ENCODE results near the gene MET. TPM values are rescaled to one million over a fixed set of nuclear protein-coding genes. Genes with fewer than 3 reads are reported as not detected.
"Not testable (repeated sequence)": the region's sequence is repeated elsewhere in the genome, so short reads cannot be mapped to it uniquely, and the experiment has no call there.

The MET gene
- total RNA-seq, 4 donors from 2014 or later: 15.9 to 36.8 (median 28.7) TPM

DNA sequence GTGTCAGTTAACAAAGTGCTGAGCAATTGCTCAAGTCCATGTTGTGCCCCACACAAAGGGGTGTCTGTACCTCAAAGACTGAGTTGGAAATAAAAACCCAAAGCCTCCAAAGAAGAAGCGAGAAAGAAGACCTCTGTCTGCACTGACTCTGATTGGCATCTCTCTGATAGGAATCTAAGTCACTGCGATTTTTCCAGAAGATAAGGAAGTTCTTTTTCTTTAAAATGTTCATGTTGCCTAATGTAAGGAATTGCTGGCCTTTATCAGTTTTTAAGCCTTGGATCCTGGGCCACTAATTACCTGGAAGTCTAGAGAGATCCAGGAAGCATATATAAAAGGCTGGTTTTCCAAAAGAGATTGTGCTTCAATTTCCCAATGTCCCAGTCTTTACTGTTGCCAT is 24.1 kb upstream of the MET start:
- intact Hi-C loops (cut with DNase I; ENCODE audit: low total_unique reads): no loop called here
- in situ Hi-C loops (cut with MboI; ENCODE audit: low sequenced_read_pairs in 4 of 4): loop anchor here in 1 of 4 donors (25.0 kb wide), 1 partner anchor 464 kb away; no protein-coding TSS in a partner anchor
- no peaks in the 10 kb centered on the region for H3K27me3 ChIP-seq
- ATAC-seq (no peak), DNase-seq (no peak)
- no peaks in the 10 kb centered on the region for H3K9me3 ChIP-seq
- H3K27ac ChIP-seq: peak overlapping the region in 3 of 4 donors; percentile 9 to 41 (median 34)
- H3K36me3 ChIP-seq: no peaks in the 10 kb centered on the region
- H3K4me1 ChIP-seq: peaks cover 27 to 35% of the 10 kb centered on the region in 2 donors
- TF ChIP-seq POLR2A (IDR thresholded peaks at IDR 0.05): no peak
- TF ChIP-seq, protein P1, sequence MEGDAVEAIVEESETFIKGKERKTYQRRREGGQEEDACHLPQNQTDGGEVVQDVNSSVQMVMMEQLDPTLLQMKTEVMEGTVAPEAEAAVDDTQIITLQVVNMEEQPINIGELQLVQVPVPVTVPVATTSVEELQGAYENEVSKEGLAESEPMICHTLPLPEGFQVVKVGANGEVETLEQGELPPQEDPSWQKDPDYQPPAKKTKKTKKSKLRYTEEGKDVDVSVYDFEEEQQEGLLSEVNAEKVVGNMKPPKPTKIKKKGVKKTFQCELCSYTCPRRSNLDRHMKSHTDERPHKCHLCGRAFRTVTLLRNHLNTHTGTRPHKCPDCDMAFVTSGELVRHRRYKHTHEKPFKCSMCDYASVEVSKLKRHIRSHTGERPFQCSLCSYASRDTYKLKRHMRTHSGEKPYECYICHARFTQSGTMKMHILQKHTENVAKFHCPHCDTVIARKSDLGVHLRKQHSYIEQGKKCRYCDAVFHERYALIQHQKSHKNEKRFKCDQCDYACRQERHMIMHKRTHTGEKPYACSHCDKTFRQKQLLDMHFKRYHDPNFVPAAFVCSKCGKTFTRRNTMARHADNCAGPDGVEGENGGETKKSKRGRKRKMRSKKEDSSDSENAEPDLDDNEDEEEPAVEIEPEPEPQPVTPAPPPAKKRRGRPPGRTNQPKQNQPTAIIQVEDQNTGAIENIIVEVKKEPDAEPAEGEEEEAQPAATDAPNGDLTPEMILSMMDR (IDR thresholded peaks at IDR 0.05 in 4 of 5, conservative IDR thresholded peaks at IDR 0.05 in 1 of 5): no peak
- no peak overlapping the region for H3K4me3 ChIP-seq

DNA sequence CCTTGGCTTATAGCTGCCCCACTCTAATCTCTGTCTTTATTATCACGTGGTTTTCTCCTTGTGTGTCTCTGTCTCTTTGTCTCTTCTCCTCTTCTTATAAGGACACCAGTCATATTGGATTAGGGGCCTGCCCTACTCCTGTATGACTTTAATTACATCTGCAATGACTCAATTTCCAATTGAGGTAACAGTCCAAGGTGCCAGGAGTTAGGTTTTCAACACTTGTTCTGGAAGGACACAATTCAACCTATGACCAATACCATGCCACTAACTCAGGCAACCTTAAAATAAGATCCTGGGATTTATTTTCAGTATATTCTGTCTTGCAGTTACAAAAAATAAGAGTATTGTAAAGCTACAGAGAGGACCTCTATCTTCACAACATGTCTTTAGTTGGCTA is 21.6 kb upstream of the MET start:
- Histone ChIP-seq H3K27me3 (no peaks in the 10 kb centered on the region), H3K27ac (peak overlapping the region in 2 of 4 donors; percentile 46 to 71), H3K36me3 (no peaks in the 10 kb centered on the region), H3K4me3 (no peak overlapping the region), H3K9me3 (no peaks in the 10 kb centered on the region), H3K4me1 (peaks cover 20 to 31% of the 10 kb centered on the region in 2 donors)
- DNase-seq: no peak
- ATAC-seq: peak; percentile 29 to 70
- in situ Hi-C loops (cut with MboI; ENCODE audit: low sequenced_read_pairs in 4 of 4): no loop called here
- TF ChIP-seq, protein P1 (IDR thresholded peaks at IDR 0.05 in 4 of 5, conservative IDR thresholded peaks at IDR 0.05 in 1 of 5): no peak
- TF ChIP-seq POLR2A (IDR thresholded peaks at IDR 0.05): peak in 1 of 2 donors; percentile 9
- intact Hi-C loops (cut with DNase I; ENCODE audit: low total_unique reads): no loop called here

DNA sequence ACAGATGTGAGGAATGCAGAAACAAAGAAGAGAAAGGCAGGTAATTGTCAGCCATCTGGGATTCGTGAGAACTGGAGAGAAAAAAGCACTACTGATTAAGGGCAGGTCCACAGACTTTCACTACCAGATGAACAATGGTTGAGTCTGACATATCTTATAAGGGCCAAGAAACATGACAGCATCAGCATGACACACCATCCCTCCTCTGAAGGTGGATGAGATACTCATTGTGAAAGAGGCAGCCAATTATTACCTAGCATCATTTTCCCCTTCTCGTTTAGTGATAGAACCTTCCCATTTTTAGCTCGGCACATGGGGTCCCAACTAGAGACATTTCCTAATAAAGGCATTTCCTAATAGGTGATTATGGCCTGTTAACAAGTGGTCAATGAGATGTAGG is 19.2 kb upstream of the MET start:
- peak overlapping the region; percentile 20 to 64 (median 44) for H3K27ac ChIP-seq
- peak; percentile 50 to 63 for ATAC-seq
- no peak for DNase-seq
- no peaks in the 10 kb centered on the region for H3K27me3 ChIP-seq
- intact Hi-C loops (cut with DNase I; ENCODE audit: low total_unique reads): no loop called here
- no peaks in the 10 kb centered on the region for H3K9me3 ChIP-seq
- no peak overlapping the region for H3K4me3 ChIP-seq
- peak in 1 of 2 donors; percentile 36 for TF ChIP-seq POLR2A (IDR thresholded peaks at IDR 0.05)
- TF ChIP-seq, protein P1 (IDR thresholded peaks at IDR 0.05 in 4 of 5, conservative IDR thresholded peaks at IDR 0.05 in 1 of 5): no peak
- in situ Hi-C loops (cut with MboI; ENCODE audit: low sequenced_read_pairs in 4 of 4): no loop called here
- peaks cover 5 to 20% of the 10 kb centered on the region in 2 donors for H3K4me1 ChIP-seq
- no peaks in the 10 kb centered on the region for H3K36me3 ChIP-seq

DNA sequence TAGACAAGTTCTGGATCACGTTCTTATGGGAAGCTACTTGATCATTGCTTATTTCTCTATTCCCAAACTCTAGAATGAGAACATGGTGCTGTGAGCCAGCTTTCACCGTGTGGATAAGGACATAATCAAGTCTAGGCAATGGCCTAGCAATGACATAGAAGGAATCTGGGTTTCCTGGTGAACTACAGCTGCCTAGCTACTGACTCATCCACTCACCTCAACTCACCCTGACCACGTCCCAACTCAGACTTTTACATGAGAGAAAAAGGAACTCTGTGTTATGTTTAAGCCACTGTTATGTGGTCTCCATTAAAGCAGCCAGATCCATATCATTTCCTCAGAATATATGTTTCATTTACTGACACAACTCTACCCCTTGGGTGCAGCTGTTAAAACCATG is 18.8 kb upstream of the MET start:
- Histone ChIP-seq H3K4me1 (peaks cover 4 to 18% of the 10 kb centered on the region in 2 donors), H3K27me3 (no peaks in the 10 kb centered on the region), H3K9me3 (no peaks in the 10 kb centered on the region), H3K27ac (peak overlapping the region; percentile 20 to 64 (median 44)), H3K4me3 (no peak overlapping the region), H3K36me3 (no peaks in the 10 kb centered on the region)
- in situ Hi-C loops (cut with MboI; ENCODE audit: low sequenced_read_pairs in 4 of 4) (no loop called here), intact Hi-C loops (cut with DNase I; ENCODE audit: low total_unique reads) (no loop called here)
- DNase-seq (peak in 1 of 2 donors; percentile 36), ATAC-seq (peak; percentile 90 to 94)
- no peak for TF ChIP-seq POLR2A (IDR thresholded peaks at IDR 0.05)
- TF ChIP-seq, protein P1 (IDR thresholded peaks at IDR 0.05 in 4 of 5, conservative IDR thresholded peaks at IDR 0.05 in 1 of 5): no peak

DNA sequence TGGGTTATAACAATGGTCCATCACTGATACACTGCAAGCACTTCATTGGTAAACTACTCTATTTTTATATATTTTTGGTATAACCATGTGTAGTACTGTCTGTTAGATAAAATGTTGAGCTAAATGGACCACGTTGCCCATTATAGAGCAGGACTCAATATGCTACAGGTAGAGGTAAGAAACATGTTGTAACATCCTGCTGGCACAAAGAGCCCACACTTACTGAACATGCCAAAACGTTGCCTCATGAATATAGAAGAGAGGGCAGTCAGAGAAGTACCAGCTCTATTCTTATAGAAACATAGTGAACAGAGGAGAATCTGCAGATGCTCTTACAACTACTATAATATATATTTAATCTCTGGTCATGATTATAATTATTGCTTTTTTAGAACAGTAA is 18.4 kb upstream of the MET start:
- DNase-seq: no peak
- Histone ChIP-seq H3K27ac (peak overlapping the region in 3 of 4 donors; percentile 20 to 64 (median 59)), H3K9me3 (no peaks in the 10 kb centered on the region), H3K36me3 (no peaks in the 10 kb centered on the region), H3K4me1 (peaks cover 4 to 18% of the 10 kb centered on the region in 2 donors), H3K27me3 (no peaks in the 10 kb centered on the region), H3K4me3 (no peak overlapping the region)
- ATAC-seq: no peak
- no peak for TF ChIP-seq POLR2A (IDR thresholded peaks at IDR 0.05)
- TF ChIP-seq, protein P1 (IDR thresholded peaks at IDR 0.05 in 4 of 5, conservative IDR thresholded peaks at IDR 0.05 in 1 of 5): no peak
- intact Hi-C loops (cut with DNase I; ENCODE audit: low total_unique reads): no loop called here
- in situ Hi-C loops (cut with MboI; ENCODE audit: low sequenced_read_pairs in 4 of 4): no loop called here

DNA sequence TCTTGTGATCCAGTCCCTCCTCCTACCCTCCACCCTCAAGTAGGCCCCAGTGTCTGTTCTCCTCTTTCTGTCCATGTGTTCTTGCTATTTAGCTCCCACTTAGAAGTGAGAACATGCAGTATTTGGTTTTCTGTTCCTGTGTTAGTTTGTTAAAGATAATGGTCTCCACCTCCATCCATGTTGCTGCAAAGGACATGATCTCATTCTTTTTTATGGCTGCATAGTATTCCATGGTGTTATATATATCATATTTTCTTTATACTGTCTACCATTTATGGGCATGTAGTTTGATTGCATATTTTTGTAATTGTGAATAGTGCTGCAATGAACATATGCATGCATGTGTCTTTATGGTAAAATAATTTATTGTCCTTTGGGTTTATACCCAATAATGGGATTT is 12.7 kb upstream of the MET start:
- H3K36me3 ChIP-seq, H3K4me1 ChIP-seq: not testable (repeated sequence)

More for the DNA sequence above, 12.7 kb upstream of the MET start:
- H3K27me3 ChIP-seq; DNase-seq; intact Hi-C loops (cut with DNase I; ENCODE audit: low total_unique reads); H3K4me3 ChIP-seq; H3K9me3 ChIP-seq; ATAC-seq; H3K27ac ChIP-seq; in situ Hi-C loops (cut with MboI; ENCODE audit: low sequenced_read_pairs in 4 of 4): not testable (repeated sequence)

Measured in gastrocnemius medialis (tissue), 4 donors.